HG02981 (cell line): ENCODE results near the gene GRIA4.

Experiments
- ATAC-seq: cut with Tn5 transposase; IDR thresholded peaks from one replicate; pipeline ENCODE4 v1.9.1; 2021; ENCODE audit warnings: mild to moderate bottlenecking, moderate library complexity; ENCODE audit not compliant: unreplicated experiment

Gene GRIA4

DNA sequence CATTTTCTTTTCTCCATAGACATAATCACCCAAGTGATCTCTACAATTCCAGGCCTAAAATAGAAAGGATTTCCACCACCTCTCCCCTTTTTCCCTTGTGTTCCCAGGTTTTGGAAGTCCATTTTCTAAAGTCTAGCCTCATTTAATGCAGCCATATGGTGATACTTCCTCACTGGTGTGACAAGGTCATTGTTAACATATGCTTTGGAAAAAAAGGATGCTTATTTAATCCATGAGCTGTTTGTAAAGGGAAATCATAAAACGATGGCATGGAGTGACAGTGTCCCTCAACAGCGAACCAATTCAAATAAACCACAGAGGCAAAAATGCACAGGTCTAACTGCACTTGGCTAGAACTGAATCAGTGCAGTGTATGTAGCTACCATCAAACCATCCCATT is 26.6 kb downstream of the GRIA4 start:
- no peak for ATAC-seq

GRCh38 chr11:105639527-105639926 is 29.7 kb downstream of the GRIA4 start:
- no peak for ATAC-seq

GRCh38 chr11:105641433-105641832 is 31.6 kb downstream of the GRIA4 start:
- no peak for ATAC-seq

- no peak for ATAC-seq
Measured at GRCh38 chr11:105642870-105643269, 33.0 kb downstream of the GRIA4 start.

GRCh38 chr11:105644839-105645573 is 35.1 kb downstream of the GRIA4 start:
- ATAC-seq: no peak

DNA sequence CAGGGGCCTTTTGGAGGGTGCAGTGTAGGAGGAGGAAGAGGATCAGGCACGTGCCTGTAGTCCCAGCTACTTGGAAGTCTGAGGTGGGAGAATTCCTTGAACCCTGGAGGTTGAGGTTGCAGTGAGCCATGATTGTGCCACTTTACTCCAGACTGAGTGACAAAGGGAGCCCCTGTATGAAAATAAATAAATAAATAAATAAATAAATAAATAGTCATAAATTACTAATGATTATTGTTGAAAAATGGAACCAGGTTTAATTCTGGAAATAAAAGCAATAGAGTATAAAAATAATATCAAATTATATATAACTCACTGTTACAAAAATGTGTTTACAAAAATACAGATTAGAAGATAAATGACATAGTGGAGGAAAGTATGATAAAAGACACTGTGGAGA is 37.9 kb downstream of the GRIA4 start:
- no peak for ATAC-seq

GRCh38 chr11:105648762-105649161 is 38.9 kb downstream of the GRIA4 start:
- ATAC-seq: no peak

GRCh38 chr11:105665281-105665680 is 55.4 kb downstream of the GRIA4 start:
- ATAC-seq: no peak

DNA sequence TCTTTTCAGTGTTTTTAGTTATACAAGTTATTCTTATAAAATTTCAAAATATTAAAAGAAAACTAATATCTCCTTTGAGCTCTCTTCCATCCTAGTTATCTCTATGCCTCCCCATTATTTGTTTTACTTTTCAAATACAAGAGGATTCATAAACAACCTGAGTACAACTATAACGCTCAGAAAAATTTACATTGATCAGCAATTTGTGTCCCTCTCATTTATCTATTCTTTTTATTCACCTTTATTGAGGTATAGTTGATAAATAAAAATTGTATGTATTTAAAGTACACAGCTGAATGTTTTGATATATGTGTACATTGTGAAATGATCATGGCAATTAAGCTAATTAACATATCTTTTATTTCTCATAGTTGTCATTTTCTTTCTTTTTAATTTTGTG is 57.6 kb downstream of the GRIA4 start:
- no peak for ATAC-seq

DNA sequence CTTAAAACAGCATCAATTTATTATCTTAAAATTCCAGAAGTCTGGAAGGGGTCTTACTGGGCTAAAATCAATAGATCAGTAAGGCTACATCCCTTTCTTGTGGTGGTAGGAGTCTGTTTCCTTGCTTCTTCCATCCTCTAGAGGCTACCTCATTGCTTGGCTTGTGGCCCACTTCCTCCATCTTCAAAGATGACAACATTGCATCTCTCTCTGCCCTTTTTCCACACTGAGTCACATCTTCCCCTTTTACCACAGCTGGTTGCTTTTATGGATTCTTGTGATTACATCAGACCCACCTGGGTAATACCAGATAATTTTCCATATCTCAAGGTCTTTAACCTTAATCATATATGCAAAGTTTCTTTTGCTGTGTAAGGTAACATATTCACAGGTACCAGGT is 60.9 kb downstream of the GRIA4 start:
- no peak for ATAC-seq

DNA sequence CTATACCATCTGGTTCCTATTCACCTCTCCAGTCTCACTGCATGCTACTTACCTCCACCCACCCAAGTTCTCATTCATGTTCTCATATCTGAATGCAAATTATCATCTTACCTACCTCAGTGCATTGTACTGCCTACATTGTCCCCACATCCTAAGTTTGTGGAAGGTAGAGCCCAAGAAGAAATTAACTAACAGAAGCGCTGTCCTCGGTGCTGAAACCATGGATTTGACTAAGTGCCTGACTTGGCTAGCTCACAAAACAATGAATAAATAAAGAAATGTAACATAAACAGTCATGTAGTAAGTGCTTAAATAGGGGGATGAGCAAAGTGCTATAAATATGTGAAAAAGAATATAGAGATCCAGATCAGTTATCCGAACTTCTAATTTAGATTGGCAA is 63.2 kb downstream of the GRIA4 start:
- no peak for ATAC-seq

DNA sequence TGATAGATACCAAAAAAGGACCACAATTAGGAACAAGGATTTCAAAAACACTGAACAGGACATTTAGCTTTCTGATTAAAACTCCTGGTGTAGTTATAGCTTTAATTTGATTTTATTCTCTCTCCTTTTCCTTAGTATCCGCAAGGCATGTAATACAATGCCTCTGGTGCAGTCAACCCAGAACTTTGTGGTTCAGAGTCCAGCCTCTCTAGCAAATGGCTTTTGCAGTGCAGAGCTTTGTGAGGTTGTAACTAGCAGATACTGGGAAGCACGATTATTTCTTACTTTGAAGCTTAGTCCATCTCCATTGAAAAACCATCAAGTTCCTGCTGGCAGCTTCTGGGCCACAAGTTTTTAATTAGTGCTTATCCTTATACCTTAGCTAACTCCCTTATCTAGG is 79.8 kb downstream of the GRIA4 start:
- ATAC-seq: no peak

DNA sequence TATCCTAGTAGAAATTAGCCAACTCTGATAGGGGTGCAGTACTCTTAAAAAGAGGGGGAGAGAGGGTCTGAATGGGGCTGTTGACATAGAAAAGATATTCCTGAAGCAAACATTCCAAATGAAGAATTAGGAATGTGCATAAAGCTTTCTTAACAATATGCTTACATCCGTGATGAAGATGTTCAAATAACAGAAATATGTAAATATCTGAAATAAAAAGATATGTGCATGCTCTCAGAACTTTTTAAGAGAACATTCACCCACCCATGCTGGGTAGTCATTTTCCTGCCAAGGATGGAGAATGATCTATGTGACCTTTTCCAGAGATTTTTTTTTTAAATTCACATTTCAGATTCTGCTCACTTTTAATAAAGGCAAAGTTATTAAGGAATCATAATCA is 80.6 kb downstream of the GRIA4 start:
- no peak for ATAC-seq

DNA sequence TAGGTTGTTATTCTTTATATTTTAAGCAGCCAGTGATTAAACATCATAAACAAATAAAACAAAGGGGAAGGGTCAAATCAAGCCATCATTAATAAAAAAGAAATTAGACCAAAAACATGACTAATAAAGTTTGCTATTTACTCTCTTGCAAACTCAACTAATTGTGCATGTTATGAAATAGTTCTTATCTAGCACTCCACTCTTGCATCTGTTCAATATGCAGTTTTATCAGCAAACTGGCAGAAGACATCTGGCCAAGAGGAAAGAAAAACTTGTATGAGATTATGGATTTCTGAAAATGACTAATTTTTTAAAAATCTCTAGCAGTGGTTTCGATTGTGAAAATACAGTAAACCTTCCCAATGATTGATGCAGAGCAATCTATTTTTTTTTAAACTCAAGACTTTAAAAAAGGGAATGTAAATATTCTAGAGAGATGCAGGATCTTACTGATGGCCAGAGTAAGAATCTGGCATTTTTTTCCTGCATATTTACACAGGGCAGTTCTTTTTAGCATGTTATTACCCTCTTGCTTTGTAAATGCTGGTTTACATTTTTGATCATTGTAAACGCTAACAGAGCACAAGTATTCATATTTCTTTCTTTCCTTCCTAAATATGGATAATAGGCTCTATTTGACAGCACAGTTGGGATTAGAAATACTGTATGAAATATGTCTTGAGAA is 83.3 kb downstream of the GRIA4 start:
- no peak for ATAC-seq

GRCh38 chr11:105696000-105696399 is 86.1 kb downstream of the GRIA4 start:
- peak; percentile 63 for ATAC-seq

DNA sequence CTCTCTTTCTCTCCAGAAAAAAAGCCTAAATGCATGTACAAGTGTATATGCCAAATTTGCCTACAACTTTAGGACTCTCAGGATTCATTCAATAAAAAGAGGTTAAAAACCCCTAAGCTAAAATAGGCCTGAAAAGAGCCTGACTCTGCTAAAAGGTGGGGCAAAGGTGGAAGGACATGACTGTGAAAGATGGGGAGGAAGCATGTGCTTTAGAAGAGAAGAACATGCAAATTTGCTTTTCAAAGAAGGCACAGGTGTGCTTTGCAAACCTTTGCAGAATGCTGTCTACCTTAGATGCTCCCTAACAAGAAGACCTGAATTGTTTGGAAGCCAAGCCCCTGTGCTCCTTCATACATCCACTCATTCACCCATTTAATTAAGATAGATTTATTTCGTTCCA is 87.4 kb downstream of the GRIA4 start:
- no peak for ATAC-seq

DNA sequence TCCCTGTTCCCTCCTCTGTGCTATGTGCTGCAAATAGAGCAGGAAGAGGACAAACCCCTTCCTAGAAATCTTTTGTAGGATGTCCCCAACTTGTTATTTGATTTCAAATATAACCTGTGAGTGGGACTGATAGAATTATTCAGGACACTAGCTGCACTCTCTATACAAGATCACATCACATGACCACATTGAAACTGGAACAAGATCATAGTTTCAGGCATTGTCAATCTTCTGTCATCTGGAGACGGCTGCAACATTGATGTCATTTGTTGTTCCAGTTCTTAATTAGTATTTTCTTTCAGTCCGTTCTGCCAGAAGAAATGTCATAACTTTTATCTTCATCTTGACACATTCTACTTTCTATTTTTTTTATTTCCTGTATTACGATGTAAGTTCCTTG is 89.3 kb downstream of the GRIA4 start:
- no peak for ATAC-seq

GRCh38 chr11:105700271-105700670 is 90.4 kb downstream of the GRIA4 start:
- ATAC-seq: no peak

DNA sequence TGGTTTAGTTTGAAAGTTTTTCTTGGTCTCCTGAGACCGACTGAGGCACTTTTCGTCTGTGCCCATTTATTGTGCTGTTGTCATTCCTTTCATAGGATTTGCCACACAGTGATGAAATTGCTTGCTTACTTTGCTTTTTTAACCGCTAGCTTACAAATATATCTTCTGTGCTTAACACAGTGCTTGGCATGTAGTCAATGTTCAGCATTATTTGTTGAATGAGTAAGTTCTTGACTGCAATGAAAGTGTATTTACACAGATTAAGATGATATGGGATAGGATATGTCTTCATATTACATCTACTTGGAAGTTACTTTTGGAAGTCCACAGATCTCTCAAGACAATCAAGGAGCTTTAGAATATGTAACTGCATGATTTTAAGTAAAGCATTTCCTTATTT is 91.2 kb downstream of the GRIA4 start:
- no peak for ATAC-seq

DNA sequence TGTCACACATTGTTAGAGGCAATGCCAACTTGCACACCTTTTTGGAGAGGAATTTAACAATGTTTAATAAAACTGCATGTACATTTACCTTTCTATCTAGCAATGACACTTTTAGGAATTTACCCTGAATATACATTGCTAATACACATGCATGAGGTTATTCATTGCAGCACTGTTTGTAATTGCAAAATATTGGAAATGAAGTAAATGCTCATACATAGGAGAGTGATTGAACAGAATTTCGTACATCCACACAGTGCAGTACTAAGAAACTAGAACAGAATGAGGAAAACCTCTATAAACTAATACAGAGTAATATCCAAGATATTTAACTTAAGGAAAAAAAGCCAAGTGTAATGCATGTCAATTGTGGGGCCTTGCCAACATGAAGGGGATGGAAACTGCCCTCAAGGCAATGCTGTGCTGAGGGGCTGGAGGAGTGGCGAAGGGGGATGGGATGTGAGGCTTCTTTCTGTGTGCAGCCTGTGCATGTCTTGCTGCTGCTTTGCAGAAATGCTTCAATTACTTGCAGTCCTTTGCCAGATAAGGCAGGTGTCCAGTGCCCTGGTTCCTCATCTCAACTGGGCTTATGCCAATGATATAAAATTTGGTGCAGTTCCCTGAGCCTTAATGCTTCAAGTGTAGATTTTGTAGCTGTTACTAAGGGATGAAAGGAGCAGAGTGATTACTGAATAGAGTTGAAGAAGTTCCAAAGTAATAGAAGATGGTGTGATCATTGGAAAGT is 96.1 kb downstream of the GRIA4 start:
- no peak for ATAC-seq

DNA sequence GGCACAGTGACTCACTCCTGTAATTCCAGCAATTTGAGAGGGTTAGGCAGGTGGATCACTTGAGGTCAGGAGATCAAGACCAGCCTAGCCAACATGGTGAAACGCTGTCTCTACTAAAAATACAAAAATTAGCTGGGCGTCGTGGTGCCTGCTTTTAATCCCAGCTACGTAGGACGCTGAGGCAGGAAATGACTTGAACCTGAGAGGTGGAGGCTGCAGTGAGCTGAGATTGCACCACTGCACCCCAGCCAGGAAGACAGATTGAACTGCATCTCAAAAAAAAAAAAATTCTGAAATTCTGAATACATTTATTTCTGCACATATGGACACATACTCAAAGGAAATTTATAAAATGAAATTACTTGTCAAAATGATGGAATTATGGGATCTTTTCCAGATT is 103.2 kb downstream of the GRIA4 start:
- ATAC-seq: no peak

- ATAC-seq: no peak
Measured at GRCh38 chr11:105713696-105714095, 103.8 kb downstream of the GRIA4 start.
